Heart right ventricle (tissue), 16 donors: Measurements from ENCODE around the gene RAI14. TPM values are rescaled to one million over a fixed set of nuclear protein-coding genes. Genes with fewer than 3 reads are reported as not detected.

Source experiments
- ATAC-seq, 8 donors: fragments of 200-7000 bp; cut with Tn5 transposase; one replicate each; pipeline ENCODE4 v1.9.1; 2020; ENCODE audit warnings: mild to moderate bottlenecking in 8 of 8, moderate library complexity in 8 of 8, moderate number of reproducible peaks in 1 of 8
- DNase-seq, 2 donors: peaks; one replicate each; pipeline ENCODE4 v3.0.0-alpha.2; 2020
- H3K27ac ChIP-seq, 10 donors: fragments of 200-600 bp; sonication (generic) in 2 of 10; one replicate each; pipeline versions ENCODE4 v1.5.0 to v1.8.0; 2020 to 2022; ENCODE audit warnings: mild to moderate bottlenecking in 3 of 10
- H3K27me3 ChIP-seq, 7 donors: fragments of 200-600 bp; one replicate each; pipeline ENCODE4 v1.8.0; 2021 to 2022; ENCODE audit warnings: mild to moderate bottlenecking in 2 of 7
- H3K36me3 ChIP-seq, 9 donors: fragments of 200-600 bp; sonication (generic) in 1 of 9; one replicate each; pipeline versions ENCODE4 v1.5.0 to v1.8.0; 2020 to 2022; ENCODE audit warnings: mild to moderate bottlenecking in 2 of 9
- H3K4me1 ChIP-seq, 9 donors: fragments of 200-600 bp; sonication (generic) in 1 of 9; one replicate each; pipeline versions ENCODE4 v1.5.0 to v1.8.0; 2020 to 2022; ENCODE audit warnings: mild to moderate bottlenecking in 4 of 9
- H3K4me3 ChIP-seq, 10 donors: fragments of 200-600 bp; sonication (generic) in 2 of 10; one replicate each; pipeline versions ENCODE4 v1.5.0 to v1.8.0; 2020 to 2022; ENCODE audit warnings: mild to moderate bottlenecking in 7 of 10, moderate library complexity in 2 of 10
- H3K9me3 ChIP-seq, 11 donors: fragments of 200-600 bp in 10 of 11; sonication (generic) in 2 of 11; one replicate each; pipeline versions ENCODE4 v1.5.0 to v1.8.0; 2013 to 2022; ENCODE audit warnings: mild to moderate bottlenecking in 2 of 11, control low read depth in 1 of 11, moderate library complexity in 1 of 11
- CTCF ChIP-seq, 9 donors: fragments of 200-600 bp; sonication (generic) in 2 of 9; IDR thresholded peaks; one replicate each; pipeline versions ENCODE4 v1.5.0 to v1.8.0; 2021 to 2022; ENCODE audit warnings: antibody characterized with exemption in 9 of 9, mild to moderate bottlenecking in 5 of 9, moderate library complexity in 1 of 9
- WGBS, 2 donors: extraction: QIAGEN DNeasy Blood & Tissue Kit; methylation state at CpG; one replicate each; pipeline ENCODE4 v1.1.7; 2013; ENCODE audit warnings: inconsistent platforms in 1 of 2; 5-methylcytosine and 5-hydroxymethylcytosine counted together
- intact Hi-C, 10 donors: fragments of 100-400 bp; cut with DNase I; formaldehyde crosslinking; loops; one replicate each; pipeline versions ENCODE4 v1.11.1 to v1.14.2; 2022
- polyA plus RNA-seq, 2 donors: library from polyadenylated mRNA; stranded (reverse); fragments of 200-250 nt; gene quantifications; one replicate each; pipeline ENCODE4 v1.2.3, GENCODE V29; 2013
- total RNA-seq, 10 donors: library from RNA; stranded (reverse); fragmentation: NEBNext Ultra II Directional in 3 of 10; extraction: Animal tissue kit (Norgen Biotek cat#: 25700) in 3 of 10; gene quantifications; one replicate each; pipeline versions ENCODE4 v1.2.1 to v1.2.4, GENCODE V29; 2021 to 2023
- donor health status: Arrhythmogenic right ventricular cardiomyopathy.
- donor health status: ischemic (EF 13 %, LVEDD 7.1; RV severe dilation, severe dysfunction).
- donor health status: healthy with polysubstance abuse.
- donor health status: DM: no; HTN: yes; CAD: no.
- donor health status: DM: no; HTN: no; CAD: no.
- donor health status: ischemic (EF 25% LVEDD 6.9; RV normal size, moderate dysfunction).
- donor health status: ischemic (EF 25% LVEDD 5.7; RV mildly dilated, moderate dysfunction).
- donor health status: healthy.
- donor health status: DM: yes; HTN: yes; CAD: no.
- donor health status: Ischemic cardiomyopathy.
- donor health status: ischemic (EF 35%, LVEDD 5.7; RV mildly dilated, moderate dysfunction).
- donor health status: nonischemic (EF 11% LVEDD 7.7; RV severe dilation, severe dysfunction).
- donor health status: DM: yes; HTN: yes; CAD: no.
- donor health status: PGD.
- donor health status: ischemic (EF 29% LVEDD 5.4; RV normal size, mild dysfunction).
- donor health status: nonischemic (EF 23%, LVEDD 6.1; RV moderate dilation, normal function).

Gene RAI14
- total and polyA plus RNA-seq, 12 donors = 3.3 to 25.5 (median 9.3) TPM

GRCh38 chr5:34869256-34869655 lies 213.1 kb downstream of the RAI14 start:
- ATAC-seq = no peak
- intact Hi-C loops = no loop called here
- Histone ChIP-seq H3K27me3 (no peaks in the 10 kb centered on the region), H3K4me1 (no peaks in the 10 kb centered on the region), H3K4me3 (no peak overlapping the region), H3K36me3 (no peaks in the 10 kb centered on the region), H3K9me3 (no peaks in the 10 kb centered on the region), H3K27ac (no peak overlapping the region)
- 73 to 78% methylated on average over 1 of the region's 1 CpG for WGBS, 2 donors
- no peak for TF ChIP-seq CTCF (IDR thresholded peaks at IDR 0.05)
- DNase-seq = no peak

- Histone ChIP-seq H3K4me1 (no peaks in the 10 kb centered on the region), H3K9me3 (peaks cover 0 to 6% (median 1%) of the 10 kb centered on the region in 11 donors), H3K4me3 (no peak overlapping the region), H3K36me3 (no peaks in the 10 kb centered on the region), H3K27me3 (no peaks in the 10 kb centered on the region), H3K27ac (no peak overlapping the region)
- ATAC-seq (no peak), DNase-seq (no peak)
- intact Hi-C loops = no loop called here
- no peak for TF ChIP-seq CTCF (IDR thresholded peaks at IDR 0.05)
- 94 to 95% methylated on average over 2 of the region's 2 CpGs for WGBS, 2 donors
These were observed 214.3 kb downstream of the RAI14 start for GRCh38 chr5:34870382-34870781.

GRCh38 chr5:34876275-34876674 lies 220.1 kb downstream of the RAI14 start:
- no peak overlapping the region for H3K27ac ChIP-seq
- no peaks in the 10 kb centered on the region for H3K4me1 ChIP-seq
- intact Hi-C loops = no loop called here
- H3K9me3 ChIP-seq = peaks cover 0 to 37% (median 17%) of the 10 kb centered on the region in 11 donors
- no peaks in the 10 kb centered on the region for H3K36me3 ChIP-seq
- DNase-seq (no peak), ATAC-seq (no peak)
- no peaks in the 10 kb centered on the region for H3K27me3 ChIP-seq
- TF ChIP-seq CTCF (IDR thresholded peaks at IDR 0.05) = no peak
- H3K4me3 ChIP-seq = no peak overlapping the region

- TF ChIP-seq CTCF (IDR thresholded peaks at IDR 0.05) = no peak
- no peaks in the 10 kb centered on the region for H3K27me3 ChIP-seq
- ATAC-seq (no peak), DNase-seq (no peak)
- intact Hi-C loops = no loop called here
- H3K27ac ChIP-seq = no peak overlapping the region
- H3K9me3 ChIP-seq = peaks cover 0 to 28% (median 8%) of the 10 kb centered on the region in 11 donors
- H3K4me3 ChIP-seq = no peak overlapping the region
- no peaks in the 10 kb centered on the region for H3K4me1 ChIP-seq
- H3K36me3 ChIP-seq = no peaks in the 10 kb centered on the region
These were observed 225.1 kb downstream of the RAI14 start for GRCh38 chr5:34881246-34881645.

Other genes starting within 250 kb of the RAI14 start
- under 1 TPM in 1 of 10 donors, not detected in 9; 0.66 TPM for gene TTC23L, start 182.8 kb downstream of the RAI14 start, total RNA-seq
- gene TTC23L, start 182.8 kb downstream of the RAI14 start, polyA plus RNA-seq = under 1 TPM in 1 of 2 donors, not detected in 1; 0.12 TPM